Breast epithelium (tissue), 4 donors: Measurements from ENCODE around the gene PRSS36. TPM values are rescaled to one million over a fixed set of nuclear protein-coding genes. Genes with fewer than 3 reads are reported as not detected.
"Not testable (repeated sequence)": the region's sequence is repeated elsewhere in the genome, so short reads cannot be mapped to it uniquely, and the experiment has no call there.

ENCODE experiments used
- DNase-seq, 2 donors: peaks; one replicate each; pipeline ENCODE4 v3.0.0-alpha.2; 2019; ENCODE audit warnings: low spot score in 2 of 2
- H3K27ac ChIP-seq, 2 donors: fragments of 200-600 bp; sonication (generic) in 1 of 2; one replicate each; pipeline ENCODE4 v1.5.1; 2016 to 2019; ENCODE audit warnings: mild to moderate bottlenecking in 1 of 2
- H3K27me3 ChIP-seq, 2 donors: fragments of 200-600 bp; sonication (generic) in 1 of 2; one replicate each; pipeline versions ENCODE4 v1.5.1 to v1.6.0; 2017 to 2019; ENCODE audit warnings: control low read depth in 1 of 2, mild to moderate bottlenecking in 1 of 2
- H3K36me3 ChIP-seq: fragments of 200-600 bp; one replicate; pipeline ENCODE4 v1.5.1; 2019
- H3K4me1 ChIP-seq, 2 donors: fragments of 200-600 bp; sonication (generic); one replicate each; pipeline ENCODE4 v1.5.1; 2016 to 2019; ENCODE audit warnings: control low read depth in 1 of 2
- H3K4me3 ChIP-seq, 3 donors: fragments of 200-600 bp; sonication (generic); 1 replicate in 2 of 3; 2 replicates in 1 of 3; pipeline ENCODE4 v1.5.1; 2016 to 2019; ENCODE audit warnings: mild to moderate bottlenecking in 3 of 3, moderate library complexity in 2 of 3
- H3K9me3 ChIP-seq, 2 donors: fragments of 200-600 bp; sonication (generic) in 1 of 2; one replicate each; pipeline ENCODE4 v1.5.1; 2016 to 2019; ENCODE audit warnings: control low read depth in 1 of 2
- CTCF ChIP-seq, 3 donors: fragments of 450-650 bp; IDR thresholded peaks; one replicate each; pipeline ENCODE4 v1.5.1; 2016 to 2017; ENCODE audit warnings: antibody characterized with exemption in 3 of 3, mild to moderate bottlenecking in 3 of 3, moderate library complexity in 3 of 3
- POLR2A ChIP-seq: fragments of 450-650 bp; IDR thresholded peaks from one replicate; pipeline ENCODE4 v1.6.1; 2016; ENCODE audit warnings: antibody characterized with exemption, mild to moderate bottlenecking, moderate library complexity
- POLR2AphosphoS5 ChIP-seq, 3 donors: sonication (generic); formaldehyde crosslinking; IDR thresholded peaks; one replicate each; pipeline ENCODE4 v1.6.1; 2017; ENCODE audit warnings: antibody characterized with exemption in 3 of 3
- intact Hi-C: fragments of 100-400 bp; cut with DNase I; formaldehyde crosslinking; loops from one replicate; pipeline ENCODE4 v1.15.1; 2023; ENCODE audit warnings: low total_unique reads
- total RNA-seq, 3 donors: library from RNA; depleted of rRNA; stranded (reverse); fragments of >200 nt; gene quantifications; one replicate each; pipeline ENCODE4 v1.1.0, GENCODE V29; 2016

PRSS36 gene
- total RNA-seq, 3 donors from 2014 or later = 0.98 to 8.3 (median 2.0) TPM

GRCh38 chr16:31168848-31169247 is 19.0 kb upstream of the PRSS36 start:
- intact Hi-C loops = no loop called here
- Histone ChIP-seq H3K4me1 (no peaks in the 10 kb centered on the region), H3K4me3 (no peak overlapping the region), H3K27me3 (no peaks in the 10 kb centered on the region), H3K27ac (no peak overlapping the region), H3K9me3 (no peaks in the 10 kb centered on the region), H3K36me3 (no peaks in the 10 kb centered on the region)
- no peak for TF ChIP-seq POLR2A
- no peak for TF ChIP-seq POLR2AphosphoS5 (IDR thresholded peaks at IDR 0.05)
- TF ChIP-seq CTCF (IDR thresholded peaks at IDR 0.05) = no peak
- DNase-seq = no peak

- H3K4me3 ChIP-seq = no peak overlapping the region
- intact Hi-C loops = no loop called here
Measured at GRCh38 chr16:31167315-31167714, 17.4 kb upstream of the PRSS36 start.

GRCh38 chr16:31157136-31157535 is 7.3 kb upstream of the PRSS36 start:
- intact Hi-C loops = no loop called here
- H3K27ac ChIP-seq = no peak overlapping the region
- no peaks in the 10 kb centered on the region for H3K4me1 ChIP-seq
- no peak for TF ChIP-seq POLR2A
- TF ChIP-seq POLR2AphosphoS5 (IDR thresholded peaks at IDR 0.05) = no peak
- no peak for TF ChIP-seq CTCF (IDR thresholded peaks at IDR 0.05)
- DNase-seq = no peak
- no peaks in the 10 kb centered on the region for H3K27me3 ChIP-seq
- no peaks in the 10 kb centered on the region for H3K9me3 ChIP-seq
- H3K36me3 ChIP-seq = no peaks in the 10 kb centered on the region
- H3K4me3 ChIP-seq = no peak overlapping the region

More at GRCh38 chr16:31167315-31167714, 17.4 kb upstream of the PRSS36 start:
- Histone ChIP-seq H3K4me1 (no peaks in the 10 kb centered on the region), H3K9me3 (no peaks in the 10 kb centered on the region), H3K27me3 (no peaks in the 10 kb centered on the region), H3K27ac (no peak overlapping the region), H3K36me3 (no peaks in the 10 kb centered on the region)
- no peak for TF ChIP-seq POLR2A
- no peak for TF ChIP-seq CTCF (IDR thresholded peaks at IDR 0.05)
- TF ChIP-seq POLR2AphosphoS5 (IDR thresholded peaks at IDR 0.05) = no peak
- DNase-seq = no peak

DNA sequence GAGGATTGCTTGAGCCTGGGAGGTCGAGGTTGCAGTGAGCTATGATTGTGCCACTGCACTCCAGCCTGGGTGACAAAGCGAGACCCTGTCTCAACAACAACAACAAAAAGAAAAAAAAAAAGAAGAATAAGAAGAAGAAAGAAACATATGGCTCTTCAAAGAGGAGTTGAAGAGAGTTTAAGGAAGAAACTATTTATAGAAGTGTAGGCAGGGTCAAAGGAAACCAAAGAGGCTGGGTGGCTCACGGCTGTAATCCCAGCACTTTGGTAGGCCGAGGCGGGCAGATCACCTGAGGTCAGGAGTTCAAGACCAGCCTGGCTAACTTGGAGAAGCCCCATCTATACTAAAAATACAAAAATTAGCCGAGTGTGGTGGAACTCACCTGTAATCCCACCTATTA is 1.1 kb upstream of the PRSS36 start:
- H3K27me3 ChIP-seq, H3K36me3 ChIP-seq, H3K4me3 ChIP-seq, H3K4me1 ChIP-seq, H3K27ac ChIP-seq, DNase-seq, H3K9me3 ChIP-seq, intact Hi-C loops: not testable (repeated sequence)

DNA sequence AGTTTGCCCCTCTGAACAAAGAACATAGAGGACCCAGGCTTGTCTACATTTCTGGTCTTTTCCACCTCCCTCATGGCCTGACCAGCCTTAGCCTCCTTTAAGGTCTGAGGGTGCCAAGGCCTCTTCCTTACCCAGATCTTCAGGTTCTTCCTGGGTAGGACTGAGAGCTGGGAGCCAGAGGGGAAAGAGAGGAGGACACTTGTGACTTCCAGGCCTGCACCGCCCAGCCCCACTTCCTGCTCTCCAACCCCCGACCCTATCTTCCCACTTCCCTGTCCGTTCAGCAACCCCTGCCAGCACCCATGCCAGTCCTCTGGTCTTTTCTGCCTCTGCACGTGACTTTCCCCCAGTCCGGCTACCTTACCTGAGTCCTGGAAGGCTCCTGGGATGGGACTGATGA is 534 bp downstream of the PRSS36 start:
- Histone ChIP-seq H3K4me3 (peak overlapping the region in 1 of 3 donors; percentile 15), H3K27ac (no peak overlapping the region), H3K27me3 (no peaks in the 10 kb centered on the region), H3K4me1 (no peaks in the 10 kb centered on the region), H3K9me3 (no peaks in the 10 kb centered on the region), H3K36me3 (no peaks in the 10 kb centered on the region)
- TF ChIP-seq POLR2AphosphoS5 (IDR thresholded peaks at IDR 0.05) = no peak
- TF ChIP-seq POLR2A = no peak
- no peak for TF ChIP-seq CTCF (IDR thresholded peaks at IDR 0.05)
- DNase-seq = no peak
- intact Hi-C loops = no loop called here

GRCh38 chr16:31148896-31149295 is 970 bp downstream of the PRSS36 start:
- no peak for DNase-seq
- no peaks in the 10 kb centered on the region for H3K4me1 ChIP-seq
- H3K27ac ChIP-seq = no peak overlapping the region
- intact Hi-C loops = no loop called here
- H3K4me3 ChIP-seq = no peak overlapping the region
- TF ChIP-seq CTCF (IDR thresholded peaks at IDR 0.05) (no peak), POLR2A (no peak), POLR2AphosphoS5 (IDR thresholded peaks at IDR 0.05) (no peak)
- H3K36me3 ChIP-seq = no peaks in the 10 kb centered on the region
- no peaks in the 10 kb centered on the region for H3K27me3 ChIP-seq
- no peaks in the 10 kb centered on the region for H3K9me3 ChIP-seq
